Dermis blood vessel endothelial cell (primary cell): ENCODE data around the gene HOXA4. TPM values are rescaled to one million over a fixed set of nuclear protein-coding genes. Genes with fewer than 3 reads are reported as not detected.

Experiments used
- DNase-seq: peaks from one replicate; pipeline ENCODE4 v3.0.0; 2010
- total RNA-seq: library from RNA; depleted of rRNA; stranded (reverse); fragments of >200 nt; gene quantifications from 2 replicates; pipeline ENCODE4 v1.2.3, GENCODE V29; 2014

The HOXA4 gene
- total RNA-seq, 1 donor from 2014 or later: 0.34 TPM

DNA sequence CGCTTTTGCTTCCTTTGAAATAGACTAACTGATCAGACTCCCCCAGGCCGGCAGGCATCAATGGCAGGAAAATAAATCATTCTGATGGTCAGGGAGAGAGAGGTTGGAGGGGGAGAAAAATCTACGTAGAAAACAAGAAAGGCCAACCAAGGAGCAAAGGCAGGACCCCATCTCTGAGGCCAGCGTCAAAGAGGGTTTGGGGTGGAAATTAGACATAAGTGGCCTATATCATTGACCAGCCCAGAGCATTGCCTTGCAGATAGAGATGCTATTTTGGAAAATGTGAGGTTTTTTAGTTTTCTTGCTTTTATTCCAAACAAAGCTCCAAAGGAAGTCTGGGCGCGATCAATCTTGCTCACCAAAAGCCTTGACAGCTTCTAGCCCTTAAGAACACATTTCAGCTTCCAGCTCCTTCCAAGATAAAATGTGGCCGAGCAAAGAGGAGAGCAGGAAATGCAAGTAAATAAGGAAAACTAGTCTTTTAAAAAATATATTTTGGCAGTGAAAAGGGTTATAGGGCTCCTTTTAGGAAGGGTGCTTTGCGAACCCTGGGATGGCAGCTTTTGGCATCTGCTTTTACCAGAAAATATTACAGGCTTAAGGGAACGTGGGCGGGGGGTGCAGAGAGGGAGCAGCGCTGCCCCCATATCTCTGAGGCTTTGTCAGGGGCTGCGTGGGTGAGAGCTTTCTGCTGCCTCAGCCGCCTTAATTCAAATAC is 26.1 kb downstream of the HOXA4 start:
- no peak for DNase-seq

DNA sequence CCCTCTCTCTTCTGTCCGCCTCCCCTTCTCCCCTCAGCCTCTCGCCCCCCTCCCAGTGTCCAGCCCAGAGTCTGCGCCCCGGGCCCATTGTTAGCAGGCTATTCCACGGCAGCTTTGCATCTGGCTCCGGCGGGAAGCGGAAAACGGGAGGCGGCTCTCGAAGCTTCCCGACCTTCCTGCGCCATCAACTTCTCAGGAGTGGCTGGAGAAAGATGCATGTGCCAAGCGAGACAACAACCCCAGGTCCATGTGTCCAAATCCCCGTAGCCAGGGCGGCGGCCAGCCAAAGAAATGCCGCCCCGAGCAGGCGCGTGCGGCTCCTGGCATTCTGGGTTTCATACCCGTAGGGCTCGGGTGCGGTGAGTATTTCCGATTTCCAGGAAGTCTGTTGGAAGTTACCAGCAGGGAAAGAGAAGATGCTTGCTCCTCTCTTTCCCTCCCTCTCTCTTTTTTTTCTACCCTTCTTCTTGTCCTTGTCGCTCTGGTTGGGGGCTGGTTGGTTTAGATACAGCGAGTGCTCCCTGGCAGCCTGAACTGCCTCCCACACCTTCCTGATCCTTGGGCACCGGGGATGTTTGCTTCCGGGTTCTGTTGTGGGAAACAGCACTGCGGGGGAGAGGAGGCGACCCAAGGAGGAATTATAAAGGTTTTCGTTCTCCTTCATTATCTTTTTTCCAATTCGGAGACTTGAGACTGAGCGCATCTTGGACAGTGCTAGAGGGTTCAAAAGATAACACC is 26.9 kb downstream of the HOXA4 start:
- DNase-seq: peak; percentile 46

DNA sequence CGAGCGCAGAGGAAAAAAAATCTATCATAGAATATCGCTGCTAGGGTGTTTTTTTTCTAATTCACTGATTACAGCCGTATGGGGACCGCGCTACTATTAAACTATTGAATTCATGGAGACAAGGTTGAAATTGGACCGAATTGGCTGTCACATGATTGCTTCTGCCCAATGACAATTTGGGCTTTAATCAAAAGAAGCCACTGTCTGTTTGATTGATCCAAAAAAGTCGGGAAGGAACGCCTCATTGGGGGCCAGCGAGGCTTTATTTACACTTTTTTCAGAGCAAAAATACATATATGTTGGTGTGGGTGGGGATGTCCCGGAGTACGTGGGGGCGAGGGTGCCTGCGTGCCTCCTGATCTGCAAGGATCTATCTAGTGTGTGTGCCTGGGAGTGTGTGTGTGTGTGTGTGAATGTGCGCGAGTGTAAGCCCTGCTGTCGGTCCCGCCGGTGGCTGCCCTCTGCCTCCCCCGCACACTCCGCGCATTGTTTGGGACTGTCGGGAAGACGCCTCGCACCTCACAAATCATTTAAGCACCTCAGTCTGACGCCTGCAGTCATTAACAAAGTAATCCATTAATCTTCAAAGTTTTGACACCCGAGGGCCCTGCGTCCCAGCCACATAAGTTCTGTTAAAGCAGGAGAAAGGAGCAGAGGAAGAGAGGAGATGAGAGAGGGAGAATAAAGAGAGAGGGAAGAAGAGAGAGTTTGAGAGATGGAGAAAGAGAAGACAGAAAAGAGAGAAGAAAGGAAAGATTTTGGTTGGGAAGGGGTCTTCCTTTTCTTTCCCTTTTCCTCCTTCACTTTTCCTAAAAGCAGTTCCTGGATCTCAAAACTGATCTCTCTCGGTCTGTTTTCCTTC is 27.7 kb downstream of the HOXA4 start, which contains the start of gene HOXA2:
Gene HOXA2 (minus strand): TSS at position 103 of the 862 bp plus-strand sequence. CDS start 183 bp downstream, outside the sequence.
- DNase-seq: peak; percentile 56

DNA sequence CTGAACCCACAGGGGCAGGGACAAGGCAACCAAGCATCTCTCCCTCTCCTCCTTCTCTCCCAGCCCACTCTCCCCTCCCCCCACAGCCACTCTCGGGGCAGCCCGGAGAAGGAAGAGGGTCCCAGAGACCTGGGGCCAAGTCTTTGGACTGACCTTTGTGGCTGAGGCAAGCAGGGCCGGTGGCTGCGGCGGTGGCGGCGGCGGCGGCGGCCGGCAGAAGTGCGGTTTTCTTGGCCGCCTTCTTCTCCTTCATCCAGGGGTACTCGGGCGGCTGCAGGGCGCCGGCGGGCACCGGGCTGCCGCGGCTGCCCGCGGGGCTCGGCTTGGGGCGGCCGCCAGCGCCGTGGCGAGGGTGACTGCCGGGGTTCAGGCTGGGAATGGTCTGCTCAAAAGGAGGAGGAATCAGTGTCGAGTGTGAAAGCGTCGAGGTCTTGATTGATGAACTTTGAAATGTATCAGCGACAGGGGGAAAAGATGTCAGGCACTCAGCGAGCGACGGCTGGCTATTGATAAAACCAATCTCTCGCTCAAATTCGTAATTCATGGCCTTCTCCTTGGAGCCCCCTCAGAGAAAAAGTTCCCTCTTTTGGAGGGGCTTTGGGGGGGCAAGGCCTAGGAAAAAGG is 28.5 kb downstream of the HOXA4 start:
- DNase-seq: peak; percentile 17

DNA sequence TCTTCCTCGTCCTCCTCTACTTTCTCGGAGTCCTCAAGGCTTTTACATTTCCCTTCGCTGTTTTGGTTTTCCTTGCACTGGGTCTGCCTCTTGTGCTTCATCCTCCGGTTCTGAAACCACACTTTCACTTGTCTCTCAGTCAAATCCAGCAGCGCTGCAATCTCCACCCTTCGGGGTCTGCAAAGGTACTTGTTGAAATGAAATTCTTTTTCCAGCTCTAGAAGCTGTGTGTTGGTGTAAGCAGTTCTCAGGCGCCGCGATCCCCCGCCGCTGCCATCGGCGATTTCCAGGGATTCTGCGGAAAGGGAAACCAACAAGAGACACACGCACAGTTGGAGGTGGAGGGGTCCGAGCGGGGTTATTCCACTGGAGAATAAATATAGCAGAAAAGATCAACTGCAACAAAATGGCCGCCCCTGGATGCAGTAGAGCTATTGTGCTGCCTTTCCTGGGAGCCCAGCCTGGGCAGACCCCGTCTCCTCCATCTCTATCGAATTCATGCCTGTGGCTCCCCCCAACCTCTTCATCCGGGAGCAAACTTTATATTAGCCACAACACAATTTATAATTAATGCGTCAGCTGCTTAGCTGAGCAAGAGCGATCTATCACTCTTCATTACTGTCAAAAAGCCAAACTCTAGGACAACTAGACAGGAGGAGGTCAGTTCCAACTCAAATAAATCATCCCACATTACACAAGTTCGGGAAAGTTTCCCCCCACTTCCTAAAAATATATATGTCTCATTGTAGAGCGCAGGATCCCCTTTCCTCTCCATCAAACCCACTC is 29.2 kb downstream of the HOXA4 start:
- DNase-seq: peak; percentile 26

DNA sequence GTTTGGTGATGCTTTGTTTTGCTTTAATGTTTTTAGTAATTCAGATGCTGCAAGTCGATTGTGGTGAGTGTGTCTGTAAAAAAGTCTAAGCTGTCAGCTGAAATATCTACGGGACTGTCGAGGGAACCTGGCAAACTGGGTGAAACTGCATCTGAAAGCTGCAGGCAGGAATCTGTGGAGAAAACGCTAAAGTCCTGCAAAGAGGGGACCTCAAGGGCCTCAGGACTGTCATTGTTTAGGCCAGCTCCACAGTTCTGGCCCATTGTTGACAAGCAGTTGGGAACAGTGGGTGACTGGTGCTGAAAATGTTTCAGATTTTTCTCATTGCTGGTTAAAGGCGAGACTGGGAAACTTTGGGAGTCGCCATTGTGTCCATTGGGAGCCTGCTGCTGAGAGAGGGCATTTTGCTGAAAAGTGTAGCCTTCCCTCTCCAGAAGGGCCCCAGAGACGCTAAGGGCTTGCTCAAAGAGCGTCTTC is 29.8 kb downstream of the HOXA4 start:
- no peak for DNase-seq

DNA sequence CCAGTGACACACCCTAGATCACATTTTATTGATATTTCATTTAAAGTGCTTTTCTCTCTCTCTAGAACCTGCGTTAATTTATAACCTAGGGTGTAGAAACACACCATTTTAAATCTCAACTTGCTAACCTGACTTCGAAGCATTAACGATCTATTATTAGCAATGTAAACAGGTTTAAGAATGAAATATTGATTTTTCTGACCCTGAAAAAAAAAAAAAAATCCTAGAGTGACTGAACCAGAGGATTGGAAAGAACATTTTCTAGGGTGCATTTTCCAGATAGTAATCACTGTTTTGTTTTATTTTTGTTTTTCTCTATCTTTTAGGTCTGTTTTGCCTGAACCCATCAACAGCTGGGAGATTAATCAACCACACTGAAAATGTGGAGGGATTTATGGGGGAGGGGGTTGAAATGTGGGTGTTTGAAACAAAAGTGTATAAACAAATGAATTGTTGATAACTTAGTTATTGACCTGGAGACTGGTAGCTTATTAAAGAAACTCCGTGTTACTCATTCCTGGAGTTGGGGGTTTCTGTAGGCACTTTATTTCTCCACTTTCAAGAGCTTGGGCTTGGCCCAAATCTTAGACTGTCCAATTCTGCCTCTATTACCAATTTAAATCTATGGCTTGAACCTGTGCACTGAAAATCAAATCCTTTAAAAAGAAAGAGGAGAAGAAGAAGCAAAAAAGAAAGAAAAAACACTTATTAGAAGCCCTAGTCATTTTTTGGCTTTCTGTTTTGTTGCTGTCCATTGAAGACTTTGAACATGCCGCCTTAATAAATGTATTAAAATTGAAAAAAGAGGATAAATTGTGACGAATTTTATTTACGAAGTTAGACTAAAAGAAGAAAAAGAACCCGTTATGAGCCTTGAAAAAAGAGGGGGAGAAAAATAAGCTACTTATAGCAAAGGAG is 30.8 kb downstream of the HOXA4 start:
- DNase-seq: no peak

DNA sequence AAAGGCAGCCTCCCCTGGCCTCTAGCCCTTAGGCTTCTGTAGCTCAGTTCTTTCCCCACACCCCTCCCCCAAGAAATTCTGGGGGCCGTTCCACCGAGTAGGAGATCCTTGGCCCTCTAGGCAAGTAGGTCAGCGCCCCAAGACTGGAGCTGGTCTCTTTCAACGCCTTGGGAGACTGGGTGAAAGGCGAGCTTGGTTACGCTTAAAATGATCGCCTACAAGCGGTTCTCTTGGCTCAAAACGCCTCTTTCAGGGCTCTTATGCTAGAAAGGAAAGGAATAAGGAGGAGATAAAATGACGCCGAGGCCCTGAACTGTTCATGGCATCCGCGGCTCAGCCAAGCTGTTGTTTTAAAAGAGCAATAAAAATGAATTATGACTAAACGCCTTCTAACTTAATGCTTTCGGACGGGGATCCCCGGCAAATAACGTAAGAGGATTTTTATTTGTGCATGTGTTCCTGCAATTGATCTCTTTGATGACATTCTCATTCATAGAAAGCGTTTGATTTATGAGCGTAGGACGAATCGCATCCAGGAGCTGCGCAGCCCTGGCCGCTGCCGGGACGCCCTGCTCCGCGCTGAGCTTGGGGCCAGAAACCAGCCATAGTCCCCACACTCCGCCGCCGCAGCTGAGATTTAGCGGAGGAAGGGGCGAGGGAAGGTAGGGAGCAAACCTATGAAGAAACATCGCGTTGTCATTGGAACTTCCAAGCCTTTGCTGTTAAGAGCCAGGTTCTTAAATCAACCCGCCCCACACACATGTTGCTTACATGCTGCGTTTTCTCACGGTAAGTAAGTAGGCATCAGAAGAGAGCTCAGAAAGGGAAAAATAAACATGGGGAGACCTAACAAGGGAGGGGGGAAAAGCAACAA is 31.7 kb downstream of the HOXA4 start:
- DNase-seq: peak; percentile 48

DNA sequence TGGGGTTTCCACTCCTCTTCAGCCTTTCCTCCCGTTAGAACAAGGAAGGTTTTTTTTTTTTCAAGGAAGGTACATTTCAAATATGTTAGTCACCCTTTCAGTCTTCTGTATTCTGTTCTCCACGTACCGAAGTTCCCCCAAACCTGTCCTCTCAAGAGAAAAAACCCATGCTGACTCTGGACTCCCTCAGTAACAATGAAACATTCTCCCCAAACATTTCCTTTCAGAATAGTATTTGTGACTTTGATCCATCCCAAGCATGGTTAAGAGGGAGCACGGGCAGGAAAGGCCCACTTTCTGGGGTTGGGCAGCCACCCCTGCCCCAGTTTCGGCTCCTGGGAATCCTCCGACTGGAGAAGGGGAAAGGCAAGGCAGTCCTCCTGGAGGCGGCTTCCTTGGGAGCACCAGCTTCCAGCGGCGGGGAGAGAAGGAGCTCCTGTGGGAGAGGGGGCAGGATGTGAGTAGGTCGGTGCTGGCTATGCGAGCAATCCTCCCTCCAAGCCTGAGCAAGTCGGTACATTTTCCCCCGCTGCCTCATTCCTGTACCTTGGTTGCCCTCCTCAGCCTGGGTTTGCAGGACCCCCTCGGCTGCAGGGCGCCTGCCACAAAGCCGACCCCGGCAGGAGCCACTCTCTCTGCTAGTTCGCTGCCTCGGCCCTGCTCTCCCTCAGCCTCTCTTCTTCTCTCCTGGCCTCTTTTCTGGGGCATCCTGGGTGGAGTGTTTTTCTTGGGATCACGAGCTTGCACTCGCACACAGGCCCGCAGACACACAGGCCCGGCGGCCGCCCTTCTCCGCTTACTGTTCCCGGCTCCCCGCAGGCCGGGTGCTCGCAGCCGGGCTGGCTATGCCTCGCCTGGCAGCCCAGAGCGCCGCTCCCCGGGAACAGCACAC is 32.6 kb downstream of the HOXA4 start:
- peak; percentile 57 for DNase-seq

DNA sequence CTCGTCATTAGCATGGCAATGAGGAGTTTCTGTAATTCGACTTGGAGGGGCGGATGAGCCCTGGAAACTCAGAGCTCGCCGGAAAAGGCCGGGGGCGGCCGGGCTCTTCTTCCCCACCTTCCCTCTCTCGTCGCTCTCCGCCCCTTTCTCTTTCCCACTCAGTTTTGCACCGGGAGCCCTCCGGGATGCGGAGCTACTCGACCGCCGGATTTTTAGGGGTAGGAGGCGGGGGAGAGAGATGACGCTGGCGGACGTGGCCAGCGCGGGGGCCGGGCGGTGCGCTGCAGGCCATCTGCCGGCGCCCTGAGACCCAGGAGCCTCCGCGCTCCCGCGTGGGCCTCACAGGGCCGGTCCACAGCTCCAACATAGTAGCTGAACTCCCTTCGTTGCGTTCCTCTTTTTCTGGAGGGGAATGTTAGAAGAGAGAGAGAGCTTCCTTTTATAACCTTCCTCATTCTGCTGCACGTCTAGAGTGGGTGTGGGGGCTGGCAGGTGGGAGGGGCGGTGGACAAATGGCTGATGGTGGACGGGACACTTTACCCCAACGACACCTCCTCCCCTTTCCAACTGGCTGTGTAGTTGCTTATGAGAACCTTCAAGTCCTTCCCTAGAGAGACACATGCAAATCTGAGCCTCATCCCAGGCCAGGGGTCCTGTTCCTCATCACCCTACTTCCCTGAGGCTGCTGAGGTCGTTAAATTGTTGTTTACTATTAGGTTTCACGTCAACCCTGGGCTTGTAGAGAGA is 33.6 kb downstream of the HOXA4 start:
- peak; percentile 60 for DNase-seq

DNA sequence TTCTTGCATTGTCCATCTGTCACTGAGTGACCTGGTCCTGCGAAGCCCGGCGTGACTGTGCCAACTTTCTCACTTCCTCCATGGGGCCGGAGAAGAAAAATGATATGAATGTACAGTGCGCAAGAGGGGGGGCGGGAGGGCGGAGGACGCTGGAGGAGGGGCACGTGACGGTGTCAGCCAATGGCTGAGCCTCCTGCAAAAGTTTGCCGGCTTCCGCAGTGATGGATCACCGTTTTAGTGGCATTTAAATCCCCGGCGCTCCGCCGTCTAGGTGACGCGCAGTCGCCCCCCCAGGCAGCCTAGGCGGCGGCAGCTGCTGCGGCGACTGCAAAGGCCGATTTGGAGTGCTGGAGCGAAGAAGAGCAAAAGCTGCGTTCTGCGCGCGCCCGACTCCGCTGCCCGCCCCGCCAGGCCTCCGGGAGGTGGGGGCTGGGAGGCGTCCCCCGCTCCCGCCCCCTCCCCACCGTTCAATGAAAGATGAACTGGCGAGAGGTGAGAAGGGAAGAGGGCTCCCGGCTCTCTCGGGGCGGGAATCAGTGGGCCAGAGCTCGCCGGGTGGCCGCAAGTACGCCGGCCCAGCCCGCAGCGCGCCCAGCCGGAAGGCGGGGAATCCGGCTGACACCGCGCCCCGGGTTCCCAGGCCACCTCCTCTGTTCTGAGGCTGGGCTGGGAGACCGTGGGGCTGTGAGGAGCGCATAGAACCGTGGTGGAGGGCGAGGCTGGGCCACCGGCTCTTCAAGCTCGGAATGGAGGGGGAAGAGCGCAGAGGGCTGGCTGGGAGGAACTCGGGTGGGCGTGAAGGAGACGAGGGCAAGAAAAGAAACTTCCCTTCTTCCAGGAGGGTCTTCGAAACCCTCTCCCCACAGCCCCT is 34.4 kb downstream of the HOXA4 start, which contains the start of gene HOXA1:
Gene HOXA1 (minus strand): TSS at position 104 of the 871 bp plus-strand sequence. CDS start 88 bp downstream, at position 16.
- DNase-seq: peak; percentile 94

DNA sequence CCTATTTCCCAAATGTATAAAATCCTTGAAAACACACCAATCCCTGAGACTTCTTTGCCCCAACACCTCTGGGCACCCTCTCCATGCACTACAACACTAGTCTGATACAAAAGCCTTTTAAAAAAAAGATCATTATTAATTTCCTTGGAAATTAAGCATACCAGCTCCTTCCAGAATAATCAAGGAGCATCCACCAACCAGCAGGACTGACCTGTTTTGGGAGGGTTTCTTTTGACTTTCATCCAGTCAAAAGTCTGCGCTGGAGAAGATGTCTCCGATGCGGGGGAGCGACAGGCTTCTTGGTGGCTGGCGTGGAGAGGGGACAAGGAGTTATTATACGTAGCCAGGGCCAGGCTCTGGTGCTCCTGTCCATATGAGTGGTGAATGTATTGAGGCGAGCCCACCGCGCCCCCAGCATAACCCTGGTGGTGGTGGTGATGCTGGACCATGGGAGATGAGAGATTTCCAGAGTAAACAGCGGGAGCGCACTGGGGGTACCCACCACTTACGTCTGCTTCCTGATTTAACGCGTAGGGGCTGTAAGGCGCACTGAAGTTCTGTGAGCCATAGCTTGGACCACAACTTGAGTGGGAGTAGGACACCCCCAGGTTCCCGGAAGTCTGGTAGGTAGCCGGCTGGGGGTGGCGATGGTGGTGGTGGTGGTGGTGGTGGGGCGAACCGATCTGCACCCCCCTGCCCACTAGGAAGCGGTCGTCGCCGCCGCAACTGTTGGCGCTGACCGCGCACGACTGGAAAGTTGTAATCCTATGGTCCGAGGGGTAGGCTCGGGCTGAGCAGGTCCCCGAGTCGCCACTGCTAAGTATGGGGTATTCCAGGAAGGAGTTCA is 35.3 kb downstream of the HOXA4 start:
- no peak for DNase-seq

DNA sequence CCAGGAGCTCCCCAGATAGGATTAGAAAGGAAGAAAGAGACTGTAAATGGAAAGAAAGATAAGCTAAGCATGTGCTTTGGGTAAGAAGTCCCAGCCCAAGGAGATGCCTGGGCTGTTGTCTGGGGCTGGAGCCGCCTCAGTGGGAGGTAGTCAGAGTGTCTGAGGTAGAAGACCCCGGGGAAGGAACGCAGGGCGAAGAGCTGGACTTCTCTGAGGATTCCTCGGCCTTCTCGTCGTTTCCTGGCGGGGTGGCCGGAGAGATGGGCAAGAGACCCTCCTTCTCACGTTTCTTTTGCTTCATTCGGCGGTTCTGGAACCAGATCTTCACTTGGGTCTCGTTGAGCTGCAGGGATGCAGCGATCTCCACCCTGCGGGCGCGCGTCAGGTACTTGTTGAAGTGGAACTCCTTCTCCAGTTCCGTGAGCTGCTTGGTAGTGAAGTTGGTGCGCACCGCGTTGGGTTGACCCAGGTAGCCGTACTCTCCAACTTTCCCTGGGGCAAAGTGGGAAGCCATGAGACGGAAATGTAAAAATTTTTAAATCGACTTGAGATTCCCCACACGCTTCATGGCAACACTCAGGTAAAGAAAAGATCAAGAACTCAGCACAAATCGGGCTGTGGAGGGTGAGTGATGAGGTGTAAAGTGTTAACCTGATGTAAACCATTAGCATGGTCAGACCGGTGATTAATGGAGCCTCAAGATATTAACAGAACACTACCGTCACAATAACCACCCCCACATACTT is 36.1 kb downstream of the HOXA4 start:
- DNase-seq: no peak

DNA sequence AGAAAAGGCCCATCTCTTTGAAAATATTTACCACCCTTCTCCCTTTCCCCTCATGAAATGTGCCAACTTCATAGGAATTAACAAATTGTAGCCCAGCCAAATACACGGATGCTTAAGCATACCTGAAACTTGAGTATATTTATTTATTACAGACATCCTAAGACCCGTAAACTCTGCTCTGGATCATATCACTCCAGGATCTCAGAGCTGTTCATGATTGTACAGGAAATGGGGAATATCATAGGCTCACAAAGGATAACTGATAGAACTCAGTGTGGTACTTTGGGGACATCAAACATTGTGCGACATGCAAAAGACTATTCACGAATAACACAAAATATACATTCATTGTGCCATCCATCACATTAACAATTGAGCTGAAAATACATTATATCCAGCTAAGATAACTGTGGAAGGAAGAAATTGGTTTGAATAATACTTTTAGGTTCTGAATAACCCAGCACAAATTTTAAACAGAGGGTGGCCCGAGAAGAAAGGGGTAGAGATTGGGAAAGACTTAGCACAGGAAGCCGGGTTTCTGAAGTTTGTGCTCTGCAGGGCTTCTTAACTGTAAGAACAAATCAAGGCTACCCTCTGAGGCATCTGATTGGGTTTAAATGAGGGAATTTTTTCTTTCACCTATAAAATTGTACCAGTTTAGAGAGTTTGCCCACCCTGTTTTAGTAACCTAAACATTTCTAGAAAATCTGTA is 37.2 kb downstream of the HOXA4 start:
- DNase-seq: no peak
